Keratinocyte (primary cell): Measurements from ENCODE around the gene SNRNP25. TPM values are rescaled to one million over a fixed set of nuclear protein-coding genes. Genes with fewer than 3 reads are reported as not detected.

Experiments
- DNase-seq: peaks from one replicate; pipeline ENCODE4 v3.0.0-alpha.2; 2011; ENCODE audit warnings: low read depth, missing footprints, low spot score
- FAIRE-seq: peaks from 2 replicates; lab custom pipeline; 2011; peaks lifted over from hg19 to GRCh38; lab: Jason Lieb, UNC
- H2AFZ ChIP-seq: 2 replicates; pipeline ENCODE4 v1.6.0; 2012; ENCODE audit warnings: low read length, control low read depth, inconsistent platforms; ENCODE audit not compliant: control insufficient read depth
- H3K27ac ChIP-seq: 2 replicates; pipeline ENCODE4 v1.5.1; 2011; ENCODE audit warnings: low read length; ENCODE audit not compliant: control insufficient read depth, insufficient read depth
- H3K27me3 ChIP-seq: 3 replicates; pipeline ENCODE4 v1.6.0; 2011; ENCODE audit warnings: low read length; ENCODE audit not compliant: control insufficient read depth, insufficient read depth; ENCODE audit errors: extremely low read depth
- H3K36me3 ChIP-seq, 2 experiments: 2 replicates in 1 of 2; 3 replicates in 1 of 2; pipeline ENCODE4 v1.5.1; 2011; ENCODE audit warnings: low read length in 2 of 2, mild to moderate bottlenecking in 1 of 2; ENCODE audit not compliant: control insufficient read depth in 2 of 2, insufficient read depth in 2 of 2; ENCODE audit errors: extremely low read depth in 1 of 2
- H3K4me1 ChIP-seq: 3 replicates; pipeline ENCODE4 v1.5.1; 2011; ENCODE audit warnings: low read length; ENCODE audit not compliant: control insufficient read depth, insufficient read depth; ENCODE audit errors: extremely low read depth
- H3K4me2 ChIP-seq: 3 replicates; pipeline ENCODE4 v1.6.0; 2011; ENCODE audit warnings: low read depth, low read length; ENCODE audit not compliant: control insufficient read depth, insufficient read depth; ENCODE audit errors: extremely low read depth
- H3K4me3 ChIP-seq, 3 experiments: fragments of 200-600 bp in 1 of 3; sonication (generic) in 1 of 3; 2 replicates in 2 of 3; 3 replicates in 1 of 3; pipeline ENCODE4 v1.5.1; 2011 to 2016; ENCODE audit warnings: low read length in 3 of 3, mild to moderate bottlenecking in 3 of 3, control low read depth in 2 of 3, inconsistent platforms in 1 of 3, low read depth in 1 of 3, mixed read lengths in 1 of 3, mixed run types in 1 of 3, moderate library complexity in 1 of 3; ENCODE audit not compliant: control insufficient read depth in 2 of 3, insufficient read depth in 2 of 3; ENCODE audit errors: extremely low read depth in 1 of 3
- H3K79me2 ChIP-seq: 2 replicates; pipeline ENCODE4 v1.6.0; 2012; ENCODE audit warnings: low read length; ENCODE audit not compliant: control insufficient read depth, insufficient read depth
- H3K9ac ChIP-seq: 3 replicates; pipeline ENCODE4 v1.6.0; 2011; ENCODE audit warnings: low read length; ENCODE audit not compliant: control insufficient read depth, insufficient read depth; ENCODE audit errors: extremely low read depth
- H3K9me1 ChIP-seq: 3 replicates; pipeline ENCODE4 v1.6.0; 2011; ENCODE audit warnings: low read length; ENCODE audit not compliant: control insufficient read depth, insufficient read depth; ENCODE audit errors: extremely low read depth
- H3K9me3 ChIP-seq: 2 replicates; pipeline ENCODE4 v1.5.1; 2012; ENCODE audit warnings: low read depth, low read length; ENCODE audit not compliant: control insufficient read depth
- H4K20me1 ChIP-seq: 3 replicates; pipeline ENCODE4 v1.6.0; 2011; ENCODE audit warnings: low read length; ENCODE audit not compliant: control insufficient read depth, insufficient read depth; ENCODE audit errors: extremely low read depth
- EZH2 ChIP-seq: IDR thresholded peaks from one replicate; pipeline ENCODE4 v1.6.1; 2012; ENCODE audit warnings: inconsistent platforms, mild to moderate bottlenecking, low read length, moderate library complexity
- dilution Hi-C: fragments of 300-500 bp; cut with MboI; formaldehyde crosslinking; loops from one replicate; pipeline ENCODE4 v1.7.0; 2020; ENCODE audit warnings: low sequenced_read_pairs; ENCODE audit not compliant: extremely low pct_ligation_motif_present
- polyA plus RNA-seq, 5 experiments: library from polyadenylated mRNA; depleted of rRNA in 3 of 5; stranded (reverse) in 3 of 5; stranded (forward) in 1 of 5; unstranded in 1 of 5; fragments of >200 nt; gene quantifications; 1 replicate in 1 of 5; 2 replicates in 3 of 5; 3 replicates in 1 of 5; pipeline versions ENCODE4 v1.2.1 to v1.2.3, GENCODE V29; 2011 to 2012; ENCODE audit warnings: missing spikeins in 2 of 5, low read depth in 1 of 5, low replicate concordance in 1 of 5
- TF ChIP-seq, protein P1 (sequence below), 3 experiments: IDR thresholded peaks in 1 of 3; conservative IDR thresholded peaks in 1 of 3; optimal IDR thresholded peaks in 1 of 3; 2 replicates in 2 of 3; 3 replicates in 1 of 3; pipeline versions ENCODE3 to v1.5.1; 2011; ENCODE audit warnings: low read length in 3 of 3, mild to moderate bottlenecking in 3 of 3, moderate library complexity in 2 of 3, control low read depth in 1 of 3, inconsistent platforms in 1 of 3; ENCODE audit not compliant: insufficient read depth in 2 of 3; ENCODE audit errors: extremely low read depth in 1 of 3

Gene SNRNP25
- polyA plus RNA-seq, 1 donor (not counting 4 experiments of a cell fraction or from before 2014, with no cell fraction given): 45.9 TPM

DNA sequence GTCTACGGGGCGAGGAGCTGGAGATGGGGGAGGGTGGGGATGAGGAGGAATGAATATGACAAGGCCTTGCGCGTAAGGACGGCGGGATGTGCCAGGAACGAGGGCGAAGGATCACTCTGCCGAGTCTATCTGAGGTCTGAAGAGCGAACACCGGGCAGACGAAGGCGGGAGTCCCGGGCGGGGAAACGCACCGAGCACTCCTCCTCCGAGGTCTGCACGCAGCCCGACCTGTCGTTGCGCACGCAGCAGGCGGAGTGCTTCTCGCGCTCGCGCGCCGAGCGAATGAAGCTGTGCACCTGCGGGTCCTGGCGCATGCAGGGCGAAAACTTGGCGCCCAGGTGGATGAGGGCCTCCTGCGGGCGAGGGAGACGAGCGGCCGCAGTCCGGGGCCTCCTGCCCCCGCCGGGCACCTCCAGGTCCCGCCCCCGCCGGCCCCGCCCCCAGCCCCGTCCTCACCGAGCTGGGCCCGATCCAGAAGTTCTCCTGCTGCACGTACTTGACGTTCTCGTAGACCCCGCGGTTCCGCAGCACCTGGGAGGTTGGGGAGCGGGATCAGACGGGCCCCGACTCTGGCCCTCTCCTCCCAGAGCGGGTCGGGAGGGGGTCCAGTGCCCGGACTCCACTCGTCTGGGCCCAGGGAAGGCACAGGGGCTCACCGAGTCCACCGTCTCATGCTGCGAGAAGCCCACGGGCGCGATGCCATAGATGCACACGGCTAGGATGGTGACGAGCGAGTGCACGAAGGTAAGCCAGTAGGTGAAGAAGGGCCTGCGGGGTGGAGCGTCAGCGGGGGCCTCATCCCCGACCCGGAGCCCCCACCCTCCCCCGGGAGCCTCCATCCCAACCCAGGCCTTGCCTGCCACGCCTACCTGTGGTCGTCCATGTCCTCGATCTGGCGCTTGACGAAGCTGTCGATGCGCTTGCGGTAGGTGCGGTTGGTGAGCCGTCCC, 7.6 kb downstream of the SNRNP25 start:
- no peak overlapping the region for H3K27ac ChIP-seq
- no peak overlapping the region for H2AFZ ChIP-seq
- TF ChIP-seq, protein P1, sequence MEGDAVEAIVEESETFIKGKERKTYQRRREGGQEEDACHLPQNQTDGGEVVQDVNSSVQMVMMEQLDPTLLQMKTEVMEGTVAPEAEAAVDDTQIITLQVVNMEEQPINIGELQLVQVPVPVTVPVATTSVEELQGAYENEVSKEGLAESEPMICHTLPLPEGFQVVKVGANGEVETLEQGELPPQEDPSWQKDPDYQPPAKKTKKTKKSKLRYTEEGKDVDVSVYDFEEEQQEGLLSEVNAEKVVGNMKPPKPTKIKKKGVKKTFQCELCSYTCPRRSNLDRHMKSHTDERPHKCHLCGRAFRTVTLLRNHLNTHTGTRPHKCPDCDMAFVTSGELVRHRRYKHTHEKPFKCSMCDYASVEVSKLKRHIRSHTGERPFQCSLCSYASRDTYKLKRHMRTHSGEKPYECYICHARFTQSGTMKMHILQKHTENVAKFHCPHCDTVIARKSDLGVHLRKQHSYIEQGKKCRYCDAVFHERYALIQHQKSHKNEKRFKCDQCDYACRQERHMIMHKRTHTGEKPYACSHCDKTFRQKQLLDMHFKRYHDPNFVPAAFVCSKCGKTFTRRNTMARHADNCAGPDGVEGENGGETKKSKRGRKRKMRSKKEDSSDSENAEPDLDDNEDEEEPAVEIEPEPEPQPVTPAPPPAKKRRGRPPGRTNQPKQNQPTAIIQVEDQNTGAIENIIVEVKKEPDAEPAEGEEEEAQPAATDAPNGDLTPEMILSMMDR (optimal IDR thresholded peaks at IDR 0.05 in 1 of 3, IDR thresholded peaks at IDR 0.05 in 1 of 3, conservative IDR thresholded peaks at IDR 0.05 in 1 of 3; ENCODE audit: extremely low read depth in 1 of 3, insufficient read depth in 2 of 3, low read length in 3 of 3): no peak
- no peak for TF ChIP-seq EZH2
- H3K36me3 ChIP-seq: peaks cover 35 to 45% of the 10 kb centered on the region in 2 experiments
- no peaks in the 10 kb centered on the region for H3K9me3 ChIP-seq
- dilution Hi-C loops: no loop called here
- no peak overlapping the region for H3K4me2 ChIP-seq
- no peaks in the 10 kb centered on the region for H3K4me1 ChIP-seq
- H3K4me3 ChIP-seq: no peak overlapping the region
- H3K9ac ChIP-seq: no peak overlapping the region
- FAIRE-seq (no peak), DNase-seq (no peak)
- peaks cover 4% of the 10 kb centered on the region for H4K20me1 ChIP-seq
- no peaks in the 10 kb centered on the region for H3K9me1 ChIP-seq
- H3K27me3 ChIP-seq: no peaks in the 10 kb centered on the region
- H3K79me2 ChIP-seq: no peaks in the 10 kb centered on the region

DNA sequence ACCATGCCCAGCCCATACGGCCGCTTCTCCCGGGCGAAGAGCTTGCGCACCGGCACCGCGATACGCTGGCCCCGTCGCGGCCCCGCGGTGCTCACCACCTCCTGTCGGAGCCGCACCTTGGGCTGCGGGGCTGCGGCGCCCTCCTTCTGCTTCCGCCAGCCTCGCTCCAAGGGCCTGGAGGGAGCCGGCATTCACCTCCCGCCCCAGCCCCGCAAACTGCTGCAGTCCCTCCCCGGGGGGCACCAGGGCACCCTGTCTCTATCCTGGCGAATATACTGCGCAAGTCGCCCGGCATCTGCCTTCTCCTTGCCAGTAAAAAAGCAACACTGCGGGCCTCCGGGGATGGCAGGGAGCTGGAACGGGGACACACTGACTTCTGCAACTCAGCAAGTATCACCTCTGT, 8.3 kb downstream of the SNRNP25 start:
- TF ChIP-seq EZH2: no peak
- TF ChIP-seq, protein P1 (optimal IDR thresholded peaks at IDR 0.05 in 1 of 3, IDR thresholded peaks at IDR 0.05 in 1 of 3, conservative IDR thresholded peaks at IDR 0.05 in 1 of 3; ENCODE audit: extremely low read depth in 1 of 3, insufficient read depth in 2 of 3, low read length in 3 of 3): no peak
- Histone ChIP-seq H2AFZ (no peak overlapping the region), H3K27me3 (no peaks in the 10 kb centered on the region), H3K27ac (no peak overlapping the region), H3K4me2 (no peak overlapping the region), H3K36me3 (peaks cover 31 to 43% of the 10 kb centered on the region in 2 experiments), H3K9me1 (no peaks in the 10 kb centered on the region), H4K20me1 (peaks cover 4% of the 10 kb centered on the region), H3K9me3 (no peaks in the 10 kb centered on the region), H3K79me2 (peaks cover 2% of the 10 kb centered on the region), H3K9ac (no peak overlapping the region), H3K4me1 (no peaks in the 10 kb centered on the region), H3K4me3 (no peak overlapping the region)
- dilution Hi-C loops: no loop called here
- FAIRE-seq (no peak), DNase-seq (no peak)
